Calu3 (cell line): Measurements from ENCODE around the gene PRPF38A. TPM values are rescaled to one million over a fixed set of nuclear protein-coding genes. Genes with fewer than 3 reads are reported as not detected.

Source experiments
- BruUV-seq: library from RNA; stranded (reverse); fragments of 400-500 nt; replicated peaks from 2 replicates; lab custom pipeline; 2021; lab: Mats Ljungman, UMichigan
- CTCF ChIA-PET: fragments of 300-600 bp; sonication (Branson Sonifier 250); formaldehyde crosslinking; loops from one replicate; lab custom pipeline; 2022; ENCODE audit warnings: antibody characterized with exemption; lab: Charles Lee
- DNase-seq: peaks from one replicate; pipeline ENCODE4 v3.0.0; 2022
- H3K27ac Mint-ChIP-seq: one replicate; pipeline ENCODE4 v1.8.0; 2022; ENCODE audit warnings: mixed read lengths; ENCODE audit not compliant: unreplicated experiment
- H3K27me3 Mint-ChIP-seq: one replicate; pipeline ENCODE4 v1.8.0; 2022; ENCODE audit warnings: mixed read lengths; ENCODE audit not compliant: unreplicated experiment
- H3K36me3 Mint-ChIP-seq: one replicate; pipeline ENCODE4 v1.8.0; 2022; ENCODE audit warnings: mild to moderate bottlenecking, moderate library complexity, mixed read lengths; ENCODE audit not compliant: insufficient read depth, unreplicated experiment
- H3K4me1 Mint-ChIP-seq: one replicate; pipeline ENCODE4 v1.8.0; 2022; ENCODE audit warnings: mild to moderate bottlenecking, low read depth, mixed read lengths; ENCODE audit not compliant: unreplicated experiment
- H3K4me3 Mint-ChIP-seq: one replicate; pipeline ENCODE4 v1.8.0; 2022; ENCODE audit warnings: mild to moderate bottlenecking, low read depth, moderate library complexity, mixed read lengths; ENCODE audit not compliant: unreplicated experiment
- H3K9me3 Mint-ChIP-seq: one replicate; pipeline ENCODE4 v1.8.0; 2022; ENCODE audit warnings: low read depth, mixed read lengths; ENCODE audit not compliant: unreplicated experiment
- CTCF ChIP-seq: fragments of 200-600 bp; IDR thresholded peaks from one replicate; pipeline ENCODE4 v1.8.0; 2022; ENCODE audit warnings: antibody characterized with exemption; ENCODE audit not compliant: unreplicated experiment
- intact Hi-C: fragments of 100-400 bp; cut with micrococcal nuclease; formaldehyde crosslinking; loops from one replicate; pipeline ENCODE4 v1.10.0; 2022; ENCODE audit not compliant: unreplicated experiment
- total RNA-seq: library from RNA; stranded (reverse); gene quantifications from 2 replicates; pipeline ENCODE4 v1.2.3, GENCODE V29; 2022

PRPF38A gene
- total RNA-seq, 1 experiment from 2014 or later = 52.4 TPM

- H3K36me3 Mint-ChIP-seq = no peaks in the 10 kb centered on the region
- CTCF ChIA-PET = no interaction called here
- H3K4me3 Mint-ChIP-seq = no peak overlapping the region
- no peaks in the 10 kb centered on the region for H3K9me3 Mint-ChIP-seq
- no peak for TF ChIP-seq CTCF
- H3K4me1 Mint-ChIP-seq = no peaks in the 10 kb centered on the region
- BruUV-seq = no TSS peak
- no peaks in the 10 kb centered on the region for H3K27me3 Mint-ChIP-seq
- no peak overlapping the region for H3K27ac Mint-ChIP-seq
- DNase-seq = no peak
- intact Hi-C loops = no loop called here
Measured at GRCh38 chr1:52454127-52454526, 49.7 kb downstream of the PRPF38A start.

DNA sequence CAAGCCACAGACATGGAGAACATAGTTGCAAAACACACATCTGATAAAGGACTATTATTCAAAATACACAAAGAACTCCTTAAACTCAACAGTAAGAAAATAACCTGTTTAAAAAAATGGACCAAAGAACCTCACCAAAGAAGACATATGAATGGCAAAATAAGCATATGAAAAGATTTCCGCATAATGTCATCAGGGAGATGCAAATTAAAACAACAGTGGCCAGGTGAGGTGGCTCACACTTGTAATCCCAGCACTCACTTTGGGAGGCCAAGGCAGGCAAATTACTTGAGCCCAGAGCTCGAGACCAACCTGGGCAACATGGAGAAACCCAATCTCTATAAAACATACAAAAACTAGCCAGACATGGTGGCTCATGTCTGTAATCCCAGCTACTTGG is 50.4 kb downstream of the PRPF38A start:
- CTCF ChIA-PET = no interaction called here
- Mint-ChIP-seq H3K36me3 (no peaks in the 10 kb centered on the region), H3K4me3 (no peak overlapping the region), H3K27ac (no peak overlapping the region), H3K4me1 (no peaks in the 10 kb centered on the region), H3K9me3 (no peaks in the 10 kb centered on the region), H3K27me3 (no peaks in the 10 kb centered on the region)
- no peak for TF ChIP-seq CTCF
- intact Hi-C loops = no loop called here
- no TSS peak for BruUV-seq
- DNase-seq = no peak

DNA sequence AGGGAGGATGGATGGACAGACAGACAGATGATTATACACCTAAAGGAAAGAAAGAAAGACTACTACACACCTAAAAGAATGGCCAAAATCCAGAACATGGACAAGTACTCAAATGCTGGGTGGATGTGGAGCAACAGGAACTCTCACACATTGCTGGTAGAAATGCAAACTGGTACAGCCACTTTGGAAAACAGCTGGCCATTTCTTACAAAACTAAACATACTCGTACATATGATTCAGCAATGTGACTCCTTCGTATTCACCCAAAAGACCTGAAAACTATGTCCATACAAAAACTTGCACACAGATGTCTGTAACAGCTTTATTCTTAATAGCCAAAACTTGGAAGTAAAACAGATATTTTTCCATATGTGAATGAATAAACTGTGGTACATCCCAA is 51.3 kb downstream of the PRPF38A start:
- no peak overlapping the region for H3K4me3 Mint-ChIP-seq
- intact Hi-C loops = no loop called here
- H3K36me3 Mint-ChIP-seq = no peaks in the 10 kb centered on the region
- no peaks in the 10 kb centered on the region for H3K27me3 Mint-ChIP-seq
- H3K4me1 Mint-ChIP-seq = no peaks in the 10 kb centered on the region
- DNase-seq = no peak
- no TSS peak for BruUV-seq
- H3K9me3 Mint-ChIP-seq = no peaks in the 10 kb centered on the region
- no peak for TF ChIP-seq CTCF
- CTCF ChIA-PET = no interaction called here
- no peak overlapping the region for H3K27ac Mint-ChIP-seq

DNA sequence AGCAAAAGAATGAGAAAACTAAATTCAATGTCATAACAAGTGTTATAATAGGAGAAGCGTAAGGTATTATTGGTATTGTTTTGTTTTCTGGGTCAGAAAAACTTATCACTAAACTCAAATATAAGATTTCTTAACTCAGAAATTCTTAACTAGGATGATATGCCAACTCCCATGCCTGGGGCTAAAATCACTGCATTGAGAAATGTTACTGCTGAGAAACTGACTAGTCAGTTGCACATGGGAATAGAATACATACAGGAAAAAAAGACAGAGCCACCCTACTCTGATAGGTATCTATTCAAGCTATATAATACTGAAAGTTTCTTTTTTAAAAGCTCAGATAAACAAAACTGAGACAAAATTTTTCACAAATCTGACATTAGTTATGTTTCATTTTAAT is 56.3 kb downstream of the PRPF38A start:
- Mint-ChIP-seq H3K36me3 (no peaks in the 10 kb centered on the region), H3K4me3 (no peak overlapping the region), H3K27me3 (no peaks in the 10 kb centered on the region), H3K4me1 (no peaks in the 10 kb centered on the region), H3K9me3 (no peaks in the 10 kb centered on the region), H3K27ac (no peak overlapping the region)
- CTCF ChIA-PET = no interaction called here
- TF ChIP-seq CTCF = no peak
- DNase-seq = no peak
- intact Hi-C loops = no loop called here
- no TSS peak for BruUV-seq

- no peak overlapping the region for H3K4me3 Mint-ChIP-seq
- no peaks in the 10 kb centered on the region for H3K4me1 Mint-ChIP-seq
- no peak overlapping the region for H3K27ac Mint-ChIP-seq
- BruUV-seq = no TSS peak
- no peaks in the 10 kb centered on the region for H3K27me3 Mint-ChIP-seq
- TF ChIP-seq CTCF = no peak
- no peaks in the 10 kb centered on the region for H3K36me3 Mint-ChIP-seq
- no peaks in the 10 kb centered on the region for H3K9me3 Mint-ChIP-seq
- intact Hi-C loops = no loop called here
- CTCF ChIA-PET = no interaction called here
- no peak for DNase-seq
Measured at GRCh38 chr1:52461821-52462220, 57.4 kb downstream of the PRPF38A start.
